Breast epithelium (tissue), 3 donors: ENCODE data around the gene AMELY.

Source experiments
- POLR2A ChIP-seq: fragments of 450-650 bp; IDR thresholded peaks from one replicate; pipeline ENCODE4 v1.6.1; 2016; ENCODE audit warnings: antibody characterized with exemption, mild to moderate bottlenecking, moderate library complexity
- POLR2AphosphoS5 ChIP-seq, 3 donors: sonication (generic); formaldehyde crosslinking; IDR thresholded peaks; one replicate each; pipeline ENCODE4 v1.6.1; 2017; ENCODE audit warnings: antibody characterized with exemption in 3 of 3

DNA sequence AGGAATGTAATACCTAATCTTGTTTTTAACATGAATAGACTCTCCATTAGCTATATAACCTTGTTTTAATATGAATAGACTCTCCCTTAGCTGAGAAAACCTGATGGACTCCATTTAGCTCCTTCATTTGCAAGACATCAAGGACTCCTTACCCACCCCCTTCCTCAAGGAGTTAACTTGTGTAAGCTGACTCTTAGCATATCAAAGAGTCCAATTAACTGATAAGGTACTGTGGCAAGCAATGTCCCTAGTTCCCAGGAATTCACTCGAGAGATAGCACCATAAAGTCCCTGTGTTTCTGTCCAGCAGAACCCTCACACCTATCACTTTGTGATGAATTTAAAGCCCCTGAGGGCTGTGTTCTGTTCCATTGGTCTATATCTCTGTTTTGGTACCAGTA lies 16.3 kb downstream of the AMELY start:
- TF ChIP-seq POLR2A: no peak
- TF ChIP-seq POLR2AphosphoS5 (IDR thresholded peaks at IDR 0.05): no peak
